Measurements from ENCODE around the gene MPIG6B.

GRCh38 chr6:31676904-31677303 lies 46.3 kb upstream of the MPIG6B start:
- TF ChIP-seq POLR2AphosphoS5 (IDR thresholded peaks at IDR 0.05; ENCODE audit: low read depth, low read length) (no peak), TAF1 (IDR thresholded peaks at IDR 0.05; ENCODE audit: low read depth, low read length) (no peak), SPI1 (IDR thresholded peaks at IDR 0.05; ENCODE audit: low read depth, low read length) (no peak)
